GM19328 (cell line): ENCODE measurements around the gene GBA2.

Experiments used
- ATAC-seq: cut with Tn5 transposase; IDR thresholded peaks from one replicate; pipeline ENCODE4 v1.9.1; 2021; ENCODE audit warnings: mild to moderate bottlenecking, moderate library complexity; ENCODE audit not compliant: unreplicated experiment

The GBA2 gene

DNA sequence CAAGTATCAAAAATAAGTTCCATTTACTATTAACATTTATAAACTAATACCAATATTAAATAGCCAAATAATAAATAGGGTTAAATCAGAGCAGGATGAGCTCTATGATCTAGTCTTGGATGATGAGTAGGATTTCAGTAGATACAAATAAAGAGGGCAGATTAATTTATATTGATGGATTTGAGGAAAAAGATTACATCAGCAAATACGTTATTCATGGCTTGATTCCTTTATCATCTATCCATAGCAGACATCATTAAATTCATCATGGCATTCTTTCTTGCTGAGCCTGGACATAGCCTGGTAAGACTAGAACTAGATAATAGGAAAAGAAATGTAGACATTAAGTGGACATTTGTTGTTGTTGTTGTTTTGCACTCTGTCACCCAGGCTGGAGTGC lies 18.4 kb upstream of the GBA2 start:
- ATAC-seq = no peak

DNA sequence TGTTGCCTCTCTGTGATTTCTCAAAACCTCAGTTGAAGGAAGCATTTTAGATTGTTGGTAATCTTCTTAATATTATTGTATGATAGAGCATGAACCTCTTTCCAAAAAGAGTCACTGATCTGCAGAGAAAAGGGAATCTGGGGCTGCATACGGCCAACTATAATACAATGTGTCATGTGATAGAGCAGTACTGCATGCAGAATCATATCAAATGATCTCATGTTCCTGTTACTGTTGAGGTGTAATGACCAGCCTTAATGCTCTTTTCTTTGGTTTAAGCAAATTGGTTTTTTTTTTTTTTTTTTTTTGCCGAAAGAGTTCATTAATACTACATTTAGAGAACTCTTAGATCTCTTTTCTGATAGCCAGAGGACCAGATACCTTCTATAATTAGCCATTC lies 18.0 kb upstream of the GBA2 start:
- no peak for ATAC-seq

DNA sequence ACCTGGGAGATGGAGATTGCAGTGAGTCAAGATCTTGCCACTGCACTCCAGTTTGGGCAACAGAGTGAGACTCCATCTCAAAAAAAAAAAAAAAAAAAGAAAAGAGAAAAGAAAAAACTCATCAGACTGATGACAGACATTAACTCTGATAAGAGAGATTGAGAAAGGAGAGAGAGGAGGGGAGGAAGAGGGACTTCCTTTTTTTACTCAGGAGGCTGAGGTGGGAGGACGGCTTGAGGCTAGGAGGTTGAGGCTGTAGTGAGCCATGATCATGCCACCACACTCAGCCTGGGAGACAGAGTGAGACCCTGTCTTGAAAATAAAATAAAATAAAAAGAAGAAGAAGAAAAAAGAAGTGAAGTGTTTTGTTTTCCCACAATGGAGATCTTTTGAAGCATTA lies 14.8 kb upstream of the GBA2 start:
- ATAC-seq = no peak

DNA sequence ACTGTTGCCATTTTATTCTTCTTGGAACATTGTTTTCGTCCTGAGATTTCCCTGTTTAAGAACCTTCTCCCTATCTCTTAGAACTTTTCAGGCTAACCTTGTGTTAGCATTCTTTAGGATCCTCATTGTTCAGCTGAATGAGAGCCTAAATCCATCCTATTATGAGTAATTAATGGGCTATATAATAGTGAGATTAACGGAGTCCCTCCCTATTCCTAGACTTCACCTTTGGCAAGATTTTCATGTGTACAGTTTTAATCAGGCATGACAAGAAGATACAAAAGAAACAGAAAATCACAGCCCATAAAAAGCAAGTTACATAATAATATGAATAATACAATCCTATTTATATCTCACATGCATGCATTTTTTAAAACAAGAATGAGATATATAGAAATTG lies 14.2 kb upstream of the GBA2 start:
- no peak for ATAC-seq

DNA sequence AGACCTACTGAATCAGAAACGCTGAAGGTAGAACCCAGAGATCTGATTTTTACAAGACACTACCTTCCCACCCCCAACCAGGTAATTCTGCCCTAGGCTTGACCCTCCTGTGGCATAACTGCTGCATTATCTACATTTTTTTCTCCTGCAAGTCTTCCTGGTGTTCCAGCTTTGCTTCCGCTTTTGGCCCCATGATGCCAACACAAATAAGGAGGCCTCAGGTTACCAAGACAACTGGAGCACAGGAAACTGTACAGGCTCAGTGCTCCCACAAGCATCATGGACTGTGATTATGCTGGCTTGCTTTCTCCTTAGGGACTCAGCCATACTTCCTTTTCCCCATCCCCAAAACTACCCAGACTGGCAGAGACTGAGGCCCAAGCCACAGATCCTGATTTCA lies 11.6 kb upstream of the GBA2 start:
- no peak for ATAC-seq

DNA sequence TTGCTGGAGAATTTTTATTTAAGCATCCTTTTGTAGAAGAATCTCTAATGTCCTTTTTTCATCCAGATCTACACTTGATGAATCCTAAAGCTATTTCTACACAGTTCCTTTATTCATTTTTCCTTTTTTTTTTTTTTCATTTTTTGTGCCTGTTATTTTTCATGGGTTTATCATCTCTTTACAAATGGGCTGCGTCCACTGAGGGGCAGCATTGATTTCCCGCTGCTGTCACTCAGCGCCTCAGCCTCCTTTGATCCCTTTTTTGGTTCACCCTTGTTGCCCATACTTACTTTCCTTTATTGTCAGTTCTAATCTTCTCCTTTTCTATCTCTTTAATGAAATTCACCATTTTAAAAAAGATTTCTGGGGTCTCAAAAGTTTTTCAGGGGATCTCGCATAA lies 10.8 kb upstream of the GBA2 start:
- no peak for ATAC-seq

DNA sequence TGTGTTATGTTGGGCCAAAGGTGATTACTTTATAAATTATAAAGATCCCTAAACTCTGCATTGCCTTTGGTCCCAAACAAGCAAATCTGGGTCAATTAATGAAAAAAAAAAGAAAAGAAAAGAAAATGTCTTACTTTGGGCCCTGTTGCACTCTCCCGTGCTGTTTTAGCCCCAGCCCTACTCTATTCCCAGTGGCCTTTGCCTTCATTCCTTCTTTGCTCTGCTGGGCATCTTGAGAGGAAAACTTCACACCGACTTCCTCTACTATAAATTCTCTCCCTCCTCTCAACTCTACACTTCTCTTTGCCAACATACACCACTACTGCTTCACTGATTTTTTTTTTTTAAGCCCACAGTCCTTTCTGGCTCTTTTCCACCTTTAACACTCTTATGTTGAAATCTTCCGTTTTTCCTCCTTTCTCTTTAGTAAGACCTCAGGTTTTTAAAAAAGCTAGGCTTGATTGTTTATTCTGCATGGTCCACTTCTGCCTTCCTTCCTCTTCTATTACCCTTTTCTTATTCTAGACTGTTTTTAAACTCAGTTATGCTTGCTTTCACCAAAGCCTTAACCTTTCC lies 9.5 kb upstream of the GBA2 start:
- ATAC-seq = no peak

DNA sequence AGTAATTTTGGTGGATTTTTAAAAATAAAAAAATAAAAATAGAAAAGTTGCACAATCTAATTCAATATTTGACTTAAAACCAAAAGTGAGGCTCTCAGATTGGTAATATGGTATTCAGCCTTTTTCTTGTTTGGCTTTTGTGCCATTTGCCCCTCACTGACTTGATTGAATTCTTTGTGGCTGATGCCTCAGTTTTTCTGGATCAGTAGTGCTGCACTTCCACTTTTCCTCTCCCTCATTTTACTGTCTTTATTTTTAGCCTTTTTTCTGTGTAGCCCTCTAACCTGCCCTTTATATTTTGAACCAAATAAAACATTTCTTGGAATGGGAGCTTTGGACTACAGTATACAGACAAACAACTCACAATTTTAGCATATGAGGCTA lies 8.9 kb upstream of the GBA2 start:
- ATAC-seq = no peak

DNA sequence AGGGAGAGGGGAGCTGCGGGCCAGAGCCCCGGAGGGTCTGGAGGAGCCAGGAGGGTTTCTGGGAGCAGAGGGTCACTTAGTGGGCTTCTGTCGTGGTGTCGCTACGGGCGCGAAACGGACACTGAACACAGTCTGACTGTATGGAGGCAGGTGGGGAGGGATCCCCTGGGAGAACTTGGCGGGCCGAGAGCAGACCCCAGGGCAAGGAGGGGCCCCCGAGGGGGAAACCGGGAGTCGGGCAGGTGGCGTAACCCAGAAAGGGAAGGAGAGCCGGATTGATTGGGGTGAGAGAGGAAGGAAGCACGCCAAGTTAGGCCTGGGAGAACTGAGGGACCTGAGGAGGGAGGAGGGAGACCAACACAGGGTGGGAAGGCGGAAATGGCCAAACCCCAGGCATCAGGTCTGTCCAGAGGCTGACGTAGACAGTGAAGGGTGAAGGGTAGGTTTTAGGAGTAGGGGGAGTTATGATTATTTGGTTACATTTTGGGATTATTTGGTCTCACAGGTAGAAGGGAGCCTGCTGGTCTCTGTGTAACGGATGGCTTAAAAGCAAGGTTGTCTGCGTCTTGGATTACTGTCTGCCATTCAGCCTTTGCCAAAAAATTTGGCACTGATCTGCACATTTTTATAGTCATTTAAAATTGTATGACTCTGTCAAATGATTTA lies 8.3 kb upstream of the GBA2 start:
- peak; percentile 34 for ATAC-seq

DNA sequence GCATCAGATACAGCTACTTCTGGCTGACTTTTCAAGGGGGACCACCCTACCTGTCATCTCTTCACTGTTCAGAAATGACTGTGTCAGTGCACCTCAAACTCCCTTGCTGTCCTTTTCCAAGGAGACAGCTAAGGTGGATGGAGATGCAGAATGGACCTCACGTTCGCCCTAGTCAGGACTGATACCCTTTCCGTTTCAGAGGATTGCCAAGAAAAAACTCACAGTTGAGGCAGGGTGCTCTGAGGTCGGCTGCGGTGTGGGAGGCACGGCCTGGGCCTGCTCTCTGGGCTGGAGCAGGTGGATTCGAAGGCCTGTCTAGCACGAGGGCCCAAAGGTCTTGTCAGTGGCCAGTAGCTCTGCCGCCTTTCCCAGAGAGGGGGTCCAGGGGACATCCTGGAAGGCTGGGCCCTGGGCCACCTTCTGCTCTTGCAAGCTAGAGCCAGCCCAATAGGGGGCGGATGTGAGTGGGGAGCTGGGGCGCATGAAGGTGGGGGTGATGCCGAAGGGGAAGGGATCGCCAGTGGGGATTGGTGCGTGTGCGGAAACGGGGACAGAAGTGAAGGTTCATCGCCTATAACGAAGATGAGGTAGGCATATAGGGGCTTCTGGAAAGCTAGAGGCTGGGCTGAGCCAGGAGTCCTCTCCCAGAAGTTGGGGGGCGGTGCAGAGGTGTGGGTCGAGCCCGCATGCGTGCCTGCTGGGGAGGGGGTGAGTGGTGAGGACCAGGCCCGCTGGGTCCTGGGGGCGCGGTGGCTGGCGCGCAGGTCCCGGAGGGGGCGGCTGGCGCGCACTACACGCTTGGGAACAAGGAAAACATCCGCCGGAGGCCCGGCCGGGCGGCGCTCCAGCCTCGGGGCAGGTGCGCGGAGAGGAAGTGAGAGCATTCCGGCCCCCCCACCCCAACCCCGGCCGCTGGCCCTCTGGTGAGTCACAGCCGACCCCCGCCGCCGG lies 7.5 kb upstream of the GBA2 start:
- peak; percentile 53 for ATAC-seq

DNA sequence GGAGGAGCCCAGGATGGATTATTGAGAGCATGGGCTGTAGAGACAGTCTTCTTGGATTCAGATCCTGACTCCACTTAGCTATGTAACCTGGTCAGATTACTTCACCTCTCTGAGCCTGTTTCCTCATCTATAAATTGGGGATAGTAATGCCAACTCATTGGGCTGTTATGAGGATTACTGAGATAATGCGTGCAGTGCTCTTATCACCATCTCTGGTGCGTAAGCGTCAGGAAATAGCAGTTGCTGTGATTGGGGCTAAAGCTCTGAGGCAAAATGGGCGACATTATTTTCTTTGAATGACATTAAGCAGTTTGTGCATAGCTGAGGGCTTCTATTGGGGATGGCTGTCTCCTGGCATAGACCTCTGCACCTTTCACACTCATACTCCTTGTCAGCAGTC lies 6.0 kb upstream of the GBA2 start:
- ATAC-seq = no peak

DNA sequence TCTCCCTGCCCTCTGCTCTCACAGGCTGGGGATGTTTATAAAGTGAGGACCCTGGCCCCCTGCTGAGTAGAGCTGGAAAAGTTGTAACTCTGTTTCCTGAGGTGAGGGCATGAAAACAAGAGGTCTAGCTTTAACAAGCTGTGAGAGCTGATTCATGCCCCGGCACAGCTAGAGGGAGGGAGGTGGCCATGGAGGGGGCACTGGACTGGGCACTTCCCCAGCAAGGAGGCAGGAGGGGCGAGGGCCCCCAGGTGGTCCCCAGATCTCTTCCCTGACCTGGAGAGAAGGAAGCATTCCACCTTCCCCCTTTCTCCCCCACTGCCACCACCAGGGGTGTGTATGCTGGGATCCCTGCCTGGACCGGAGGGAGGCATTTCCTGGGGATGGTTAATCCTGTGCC lies 5.2 kb upstream of the GBA2 start, which contains the start of gene MSMP:
TSS of gene MSMP (minus strand) at position 13 of the 400 bp plus-strand sequence. CDS start 147 bp downstream, outside the sequence.
- no peak for ATAC-seq

DNA sequence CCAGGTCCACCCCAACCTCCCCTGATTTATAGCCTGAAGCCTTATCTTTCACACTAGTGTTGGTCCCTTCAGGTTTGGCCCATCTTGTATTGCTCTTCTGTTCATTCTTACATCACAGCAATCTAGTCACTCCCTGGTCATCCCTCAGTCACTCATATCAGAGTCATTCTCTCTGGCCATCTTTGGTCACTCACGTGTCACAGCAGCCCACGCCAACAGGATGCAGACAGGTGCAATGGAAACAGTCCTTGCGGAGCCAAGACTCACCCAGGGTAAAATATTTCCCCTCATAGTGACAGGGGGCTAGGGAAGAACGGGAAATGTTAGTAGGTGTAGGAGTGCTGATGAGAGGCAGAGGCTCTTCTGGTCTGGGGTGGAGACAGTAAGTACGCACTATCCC lies 4.4 kb upstream of the GBA2 start:
- no peak for ATAC-seq

DNA sequence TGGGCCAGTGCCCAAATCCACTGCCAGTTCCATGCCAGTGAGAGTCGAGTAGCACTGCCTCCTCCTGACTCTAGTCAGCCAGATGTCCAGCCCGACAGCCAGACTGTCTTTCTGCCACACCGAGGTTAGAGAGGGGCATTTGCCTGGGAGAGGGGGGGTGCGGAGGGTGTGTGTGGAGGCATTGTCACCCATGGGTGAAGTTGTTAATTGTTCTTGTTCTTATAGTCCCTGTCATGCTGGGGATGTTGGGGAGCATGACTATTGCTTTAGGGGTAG lies 1.2 kb upstream of the GBA2 start:
- ATAC-seq = no peak

DNA sequence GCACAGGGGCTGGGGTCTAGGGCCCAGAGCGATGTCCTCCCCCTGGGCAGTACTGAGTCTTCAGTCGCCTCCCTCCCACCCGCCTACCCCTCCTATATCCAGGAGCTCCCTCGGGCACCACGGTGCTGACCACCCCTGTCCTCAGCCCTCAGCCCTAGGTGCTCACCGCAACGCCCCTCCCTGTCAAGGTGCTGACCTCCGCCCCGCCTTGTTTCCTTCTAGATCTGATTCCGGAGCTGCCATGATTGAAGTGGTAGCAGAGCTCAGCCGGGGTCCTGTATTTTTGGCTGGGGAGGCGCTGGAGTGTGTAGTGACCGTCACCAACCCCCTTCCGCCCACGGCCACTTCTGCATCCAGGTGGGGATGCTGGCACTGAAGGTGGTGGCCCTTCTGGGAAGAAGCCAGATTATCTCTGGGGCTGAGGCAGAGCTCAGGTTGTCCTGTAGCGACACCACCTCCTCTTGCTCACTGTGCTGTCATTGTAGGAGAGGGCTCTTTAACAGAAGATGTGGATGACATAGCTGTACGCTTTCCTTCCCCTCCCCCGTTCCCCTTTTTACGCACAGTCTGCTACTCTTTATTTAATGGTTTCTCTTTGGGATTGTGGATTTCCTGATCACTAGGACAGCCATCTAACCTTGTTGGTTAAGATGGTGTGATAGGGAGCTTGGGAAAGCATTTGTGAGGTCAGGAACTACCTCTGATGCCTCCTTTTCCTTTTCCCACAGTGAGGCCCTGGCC lies 657 bp upstream of the GBA2 start:
- ATAC-seq = peak; percentile 20

DNA sequence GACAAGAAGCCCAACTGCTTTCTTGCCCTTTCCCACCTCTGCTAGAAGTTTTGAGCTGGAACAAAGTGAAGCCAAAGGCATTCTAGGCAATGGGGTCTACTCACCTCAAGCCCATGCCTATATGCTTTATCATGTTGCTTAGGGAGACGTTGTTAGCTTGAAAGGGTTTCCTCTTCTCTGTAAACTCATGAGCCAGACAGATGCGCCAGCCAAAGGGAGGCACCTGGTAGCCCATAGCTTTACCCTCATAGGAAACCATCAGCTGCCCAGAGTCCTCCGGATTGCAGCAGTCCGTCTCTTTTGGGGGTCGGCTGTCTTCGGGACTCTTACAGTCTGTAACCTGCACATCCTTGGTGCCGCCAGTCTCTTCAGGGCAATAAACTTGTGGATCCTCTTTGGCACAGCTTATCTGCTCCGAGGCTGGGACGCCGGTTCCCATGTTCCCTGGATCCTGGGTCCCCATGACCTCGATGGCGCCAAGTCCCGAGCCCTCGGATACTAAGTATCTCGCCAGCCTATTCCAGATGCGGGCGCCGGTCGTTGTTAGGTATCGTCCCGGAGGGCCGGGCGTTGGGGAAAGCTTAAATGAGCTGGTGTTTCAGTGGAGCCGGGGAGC lies 678 bp downstream of the GBA2 start:
- no peak for ATAC-seq

DNA sequence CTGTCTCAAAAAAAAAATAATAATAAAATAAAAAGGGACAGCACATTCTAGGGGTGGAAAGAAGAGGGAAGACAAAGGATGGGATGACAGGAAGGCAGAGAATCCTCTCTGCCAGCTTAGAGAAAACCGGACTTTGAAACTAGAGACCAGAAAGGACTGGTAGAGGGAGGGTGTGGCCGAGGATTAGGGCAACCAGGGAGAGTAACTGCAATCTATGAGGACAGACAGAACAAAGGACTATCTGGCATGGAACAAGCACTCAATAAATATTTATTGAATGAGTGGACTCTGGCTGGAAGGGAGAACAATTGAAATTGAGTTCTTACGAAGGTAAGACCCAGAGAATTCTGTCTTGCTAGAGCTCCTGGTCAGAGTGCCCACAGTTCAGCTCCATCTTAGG lies 2.4 kb downstream of the GBA2 start:
- ATAC-seq = no peak

DNA sequence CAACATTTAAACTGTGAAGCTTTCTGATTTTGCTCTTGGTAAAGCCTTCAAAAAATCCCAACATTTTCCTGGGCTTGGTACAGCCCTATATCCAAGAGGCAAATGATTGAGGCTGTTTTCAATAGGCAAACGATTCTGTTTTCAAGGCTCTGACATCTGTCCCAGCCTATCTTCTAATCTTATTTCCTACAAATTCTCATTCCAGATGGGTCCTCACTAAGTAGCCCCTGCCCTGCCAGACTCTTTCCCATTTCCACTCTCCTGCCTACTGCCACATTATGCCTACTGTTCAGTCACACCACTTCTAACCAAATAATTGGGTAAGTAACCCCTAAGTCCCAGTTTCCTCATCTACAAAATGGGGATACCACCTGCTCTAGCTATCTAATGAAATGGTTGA lies 3.5 kb downstream of the GBA2 start:
- ATAC-seq = no peak

DNA sequence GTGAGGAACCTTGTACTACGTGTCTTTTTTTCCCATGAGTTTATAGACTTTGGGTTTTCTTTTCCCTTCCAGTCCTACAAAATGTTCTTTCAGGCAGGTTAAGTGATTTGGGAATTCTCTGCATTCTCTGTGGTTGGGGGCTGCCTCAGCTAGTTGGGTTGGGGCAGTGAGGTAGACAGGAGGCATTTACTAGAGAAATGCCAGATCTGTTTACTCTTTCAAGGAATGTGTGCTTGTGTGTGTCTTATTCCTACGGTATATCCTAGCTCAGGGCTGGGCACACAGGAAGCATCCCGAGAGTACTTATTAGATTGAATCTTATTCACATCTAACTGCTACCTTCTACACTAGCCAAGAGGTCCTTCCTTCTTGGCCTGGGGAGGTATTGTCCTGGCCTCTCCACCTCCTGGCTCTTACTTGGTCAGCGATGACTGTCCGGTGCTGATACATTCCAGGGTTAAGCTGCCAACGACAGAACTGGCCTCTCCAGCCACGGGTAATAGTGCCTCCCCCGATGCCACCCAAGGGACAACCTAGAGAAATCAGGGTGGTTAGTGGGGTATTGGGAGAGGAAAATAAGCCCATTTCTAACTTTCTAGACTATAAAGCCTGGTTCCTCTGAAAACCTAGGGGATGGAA lies 5.0 kb downstream of the GBA2 start:
- ATAC-seq = no peak

DNA sequence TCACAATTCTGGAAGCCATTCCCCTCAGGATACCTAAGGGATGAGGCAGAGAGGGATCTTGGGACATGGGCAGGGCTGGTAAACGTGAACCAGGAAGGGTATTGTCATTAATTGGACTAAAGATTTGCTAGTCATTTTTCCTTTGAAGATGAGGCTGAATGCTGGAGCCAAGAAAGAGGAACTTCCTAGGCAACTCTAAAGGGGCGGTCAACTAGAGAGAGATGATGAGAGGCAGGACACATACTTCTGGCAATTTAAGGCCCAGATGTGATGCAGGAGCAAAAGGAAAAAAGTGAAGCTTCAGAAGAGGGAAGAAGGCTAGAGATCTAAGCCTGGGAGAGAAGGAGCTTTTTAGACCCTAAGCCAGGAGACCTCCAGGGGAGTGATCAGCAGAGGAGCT lies 5.6 kb downstream of the GBA2 start:
- no peak for ATAC-seq

DNA sequence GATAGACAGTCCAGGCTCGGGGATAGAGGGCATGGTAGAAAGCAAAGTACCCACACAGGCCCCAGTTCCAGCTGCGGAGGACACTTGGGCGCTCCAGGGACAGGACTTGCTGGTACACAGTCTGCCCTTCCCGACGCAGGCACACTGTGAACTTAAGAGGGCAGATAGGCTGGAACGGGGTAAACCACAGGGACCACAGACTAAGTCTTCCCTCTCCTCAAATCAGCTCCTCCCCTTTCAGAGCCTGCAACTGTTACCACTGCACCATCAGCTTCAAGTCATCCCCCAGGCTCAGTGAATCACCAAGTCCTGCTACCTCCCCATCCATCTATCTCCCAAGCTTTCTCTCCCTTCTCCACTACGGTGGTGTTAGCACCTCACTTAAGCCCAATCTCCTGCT lies 7.3 kb downstream of the GBA2 start:
- ATAC-seq = no peak
